Transverse colon (tissue), 4 donors: Measurements from ENCODE around the gene TANGO6. TPM values are rescaled to one million over a fixed set of nuclear protein-coding genes. Genes with fewer than 3 reads are reported as not detected.

ENCODE experiments used
- DNase-seq: peaks from one replicate; pipeline ENCODE4 v3.0.0-alpha.2; 2019
- H3K27ac ChIP-seq, 4 donors: fragments of 200-600 bp; sonication (generic); 2 replicates each; pipeline ENCODE4 v1.5.1; 2016 to 2018; ENCODE audit warnings: inconsistent platforms in 4 of 4
- H3K27me3 ChIP-seq: fragments of 200-600 bp; sonication (generic); 2 replicates; pipeline ENCODE4 v1.5.1; 2017; ENCODE audit warnings: inconsistent platforms
- H3K36me3 ChIP-seq, 4 donors: fragments of 200-600 bp; sonication (generic); 2 replicates each; pipeline ENCODE4 v1.5.1; 2017 to 2019; ENCODE audit warnings: inconsistent platforms in 4 of 4
- H3K4me1 ChIP-seq, 4 donors: fragments of 200-600 bp; sonication (generic); 2 replicates each; pipeline ENCODE4 v1.5.1; 2017 to 2020; ENCODE audit warnings: inconsistent platforms in 4 of 4
- H3K4me3 ChIP-seq, 4 donors: fragments of 200-600 bp; sonication (generic); 1 replicate in 1 of 4; 2 replicates in 3 of 4; pipeline versions ENCODE4 v1.5.1 to v1.6.1; 2017 to 2019; ENCODE audit warnings: inconsistent platforms in 4 of 4
- H3K9me3 ChIP-seq, 2 donors: fragments of 200-600 bp; sonication (generic); 2 replicates each; pipeline ENCODE4 v1.5.1; 2017 to 2019; ENCODE audit warnings: inconsistent platforms in 2 of 2
- CTCF ChIP-seq, 5 experiments: fragments of 200-600 bp in 3 of 5; fragments of 450-650 bp in 2 of 5; sonication (generic) in 3 of 5; IDR thresholded peaks; 1 replicate in 2 of 5; 2 replicates in 3 of 5; pipeline ENCODE4 v1.5.1; 2016 to 2017; ENCODE audit warnings: antibody characterized with exemption in 5 of 5, inconsistent platforms in 3 of 5, mild to moderate bottlenecking in 2 of 5, moderate library complexity in 1 of 5
- EP300 ChIP-seq: sonication (generic); formaldehyde crosslinking; IDR thresholded peaks from one replicate; pipeline ENCODE4 v1.6.1; 2017; ENCODE audit warnings: antibody characterized with exemption, low read depth
- POLR2A ChIP-seq: fragments of 450-650 bp; IDR thresholded peaks from one replicate; pipeline ENCODE4 v1.6.1; 2016; ENCODE audit warnings: antibody characterized with exemption, mild to moderate bottlenecking, moderate library complexity
- POLR2AphosphoS5 ChIP-seq, 3 donors: sonication (generic); formaldehyde crosslinking; IDR thresholded peaks; one replicate each; pipeline ENCODE4 v1.6.1; 2016; ENCODE audit warnings: antibody characterized with exemption in 3 of 3
- WGBS, 2 donors: methylation state at CpG; one replicate each; pipeline ENCODE4 v1.1.5; 2018; ENCODE audit warnings: low coverage in 1 of 2; 5-methylcytosine and 5-hydroxymethylcytosine counted together
- in situ Hi-C, 4 donors: fragments of 200-750 bp; cut with MboI; loops; one replicate each; pipeline versions ENCODE4 v1.15.0 to v1.15.1; 2017; ENCODE audit warnings: low sequenced_read_pairs in 3 of 4, low pct_ligation_motif_present in 1 of 4, low pct_unique_long_range_greater_than_20kb in 1 of 4
- intact Hi-C: fragments of 100-400 bp; cut with DNase I; formaldehyde crosslinking; loops from one replicate; pipeline ENCODE4 v1.15.1; 2023; ENCODE audit warnings: low total_unique reads
- total RNA-seq, 4 donors: library from RNA; depleted of rRNA; stranded (reverse); fragments of >200 nt; gene quantifications; one replicate each; pipeline ENCODE4 v1.1.0, GENCODE V29; 2016

Gene TANGO6
- total RNA-seq, 4 donors from 2014 or later = 10.6 to 55.4 (median 22.8) TPM

- Histone ChIP-seq H3K4me3 (no peak overlapping the region), H3K27ac (no peak overlapping the region), H3K9me3 (no peaks in the 10 kb centered on the region), H3K36me3 (no peaks in the 10 kb centered on the region), H3K4me1 (peaks cover 0 to 9% (median 7%) of the 10 kb centered on the region in 4 donors), H3K27me3 (no peaks in the 10 kb centered on the region)
- no peak for TF ChIP-seq POLR2A
- no peak for TF ChIP-seq CTCF (IDR thresholded peaks at IDR 0.05)
- TF ChIP-seq EP300 = no peak
- no peak for TF ChIP-seq POLR2AphosphoS5 (IDR thresholded peaks at IDR 0.05)
- in situ Hi-C loops = no loop called here
- 88 to 94% methylated on average over 6 to 8 of the region's 8 CpGs for WGBS, 2 donors
- intact Hi-C loops = no loop called here
- DNase-seq = no peak
Observed at GRCh38 chr16:69033151-69033949, 190.0 kb downstream of the TANGO6 start.

- Histone ChIP-seq H3K4me1 (peaks cover 0 to 14% (median 9%) of the 10 kb centered on the region in 4 donors), H3K27me3 (no peaks in the 10 kb centered on the region), H3K9me3 (no peaks in the 10 kb centered on the region), H3K27ac (no peak overlapping the region), H3K4me3 (no peak overlapping the region), H3K36me3 (no peaks in the 10 kb centered on the region)
- no peak for TF ChIP-seq POLR2AphosphoS5 (IDR thresholded peaks at IDR 0.05)
- TF ChIP-seq POLR2A = no peak
- no peak for TF ChIP-seq CTCF (IDR thresholded peaks at IDR 0.05)
- TF ChIP-seq EP300 = no peak
- in situ Hi-C loops (no loop called here), intact Hi-C loops (no loop called here)
- DNase-seq = no peak
Observed at GRCh38 chr16:69035375-69035774, 192.0 kb downstream of the TANGO6 start.

GRCh38 chr16:69036399-69037091, 193.2 kb downstream of the TANGO6 start:
- intact Hi-C loops = no loop called here
- no peak for DNase-seq
- WGBS, 2 donors = 95 to 100% methylated on average over 1 to 12 of the region's 12 CpGs
- H3K36me3 ChIP-seq = peaks cover 0 to 4% (median under 1%) of the 10 kb centered on the region in 4 donors
- in situ Hi-C loops = no loop called here
- no peaks in the 10 kb centered on the region for H3K27me3 ChIP-seq
- peaks cover 0 to 11% (median 5%) of the 10 kb centered on the region in 4 donors for H3K4me1 ChIP-seq
- TF ChIP-seq POLR2AphosphoS5 (IDR thresholded peaks at IDR 0.05) = no peak
- TF ChIP-seq EP300 = no peak
- TF ChIP-seq POLR2A = no peak
- no peak for TF ChIP-seq CTCF (IDR thresholded peaks at IDR 0.05)
- no peaks in the 10 kb centered on the region for H3K9me3 ChIP-seq
- no peak overlapping the region for H3K27ac ChIP-seq
- H3K4me3 ChIP-seq = no peak overlapping the region

GRCh38 chr16:69037373-69038160, 194.2 kb downstream of the TANGO6 start:
- intact Hi-C loops (no loop called here), in situ Hi-C loops (no loop called here)
- Histone ChIP-seq H3K27ac (no peak overlapping the region), H3K36me3 (peaks cover 0 to 9% (median under 1%) of the 10 kb centered on the region in 4 donors), H3K27me3 (no peaks in the 10 kb centered on the region), H3K4me3 (no peak overlapping the region), H3K4me1 (peaks cover 0 to 7% (median 0%) of the 10 kb centered on the region in 4 donors), H3K9me3 (no peaks in the 10 kb centered on the region)
- no peak for DNase-seq
- 81 to 93% methylated on average over 3 to 6 of the region's 6 CpGs for WGBS, 2 donors
- no peak for TF ChIP-seq POLR2A
- TF ChIP-seq CTCF (IDR thresholded peaks at IDR 0.05) = no peak
- no peak for TF ChIP-seq POLR2AphosphoS5 (IDR thresholded peaks at IDR 0.05)
- no peak for TF ChIP-seq EP300
